Mesenchymal stem cell (in vitro differentiated cells and primary cell): ENCODE data around the gene FARP2.

Source experiments
- DNase-seq: peaks from one replicate; pipeline ENCODE4 v3.0.0-alpha.2; 2013
- H2AFZ ChIP-seq: one replicate; pipeline ENCODE4 v1.6.1; 2013; ENCODE audit warnings: low read depth, mild to moderate bottlenecking, control low read depth, inconsistent platforms, low read length, moderate library complexity
- H2AK5ac ChIP-seq: 2 replicates; pipeline ENCODE4 v1.6.1; 2013; ENCODE audit warnings: low read length, moderate library complexity, mild to moderate bottlenecking, inconsistent platforms; ENCODE audit not compliant: severe bottlenecking
- H2BK120ac ChIP-seq: one replicate; pipeline ENCODE4 v1.6.1; 2013; ENCODE audit warnings: low read depth, mild to moderate bottlenecking, inconsistent platforms, low read length, moderate library complexity
- H2BK12ac ChIP-seq, 2 experiments: one replicate each; pipeline ENCODE4 v1.6.1; 2013; ENCODE audit warnings: inconsistent platforms in 2 of 2, low read length in 2 of 2, mild to moderate bottlenecking in 2 of 2, moderate library complexity in 2 of 2, control low read depth in 1 of 2
- H2BK15ac ChIP-seq: one replicate; pipeline ENCODE4 v1.6.1; 2013; ENCODE audit warnings: mild to moderate bottlenecking, low read depth, inconsistent platforms; ENCODE audit not compliant: poor library complexity, severe bottlenecking
- H2BK5ac ChIP-seq: 2 replicates; pipeline ENCODE4 v1.6.1; 2013; ENCODE audit warnings: low read depth, mild to moderate bottlenecking, low read length, control low read depth, inconsistent platforms; ENCODE audit not compliant: poor library complexity, severe bottlenecking
- H3K14ac ChIP-seq, 2 experiments: one replicate each; pipeline ENCODE4 v1.6.1; 2013; ENCODE audit warnings: inconsistent platforms in 2 of 2, low read length in 2 of 2, control low read depth in 1 of 2, mild to moderate bottlenecking in 1 of 2, moderate library complexity in 1 of 2
- H3K18ac ChIP-seq, 2 experiments: one replicate each; pipeline ENCODE4 v1.6.1; 2013; ENCODE audit warnings: inconsistent platforms in 2 of 2, low read length in 2 of 2, control low read depth in 1 of 2, low read depth in 1 of 2, mild to moderate bottlenecking in 1 of 2
- H3K23ac ChIP-seq, 2 experiments: one replicate each; pipeline ENCODE4 v1.6.1; 2013; ENCODE audit warnings: inconsistent platforms in 2 of 2, low read length in 2 of 2, mild to moderate bottlenecking in 2 of 2, moderate library complexity in 2 of 2, control low read depth in 1 of 2
- H3K27ac ChIP-seq: 2 replicates; pipeline ENCODE4 v1.5.1; 2013; ENCODE audit warnings: mild to moderate bottlenecking, moderate library complexity, low read length, control low read depth, inconsistent platforms; ENCODE audit not compliant: poor library complexity, severe bottlenecking
- H3K27me3 ChIP-seq, 2 experiments: 2 replicates each; pipeline versions ENCODE4 v1.6.1 to v1.7.0; 2013; ENCODE audit warnings: low read length in 2 of 2, mild to moderate bottlenecking in 2 of 2, moderate library complexity in 2 of 2, control low read depth in 1 of 2, inconsistent platforms in 1 of 2; ENCODE audit not compliant: control insufficient read depth in 1 of 2, insufficient read depth in 1 of 2
- H3K36me3 ChIP-seq, 2 experiments: 2 replicates each; pipeline versions ENCODE4 v1.6.1 to v1.7.0; 2013; ENCODE audit warnings: low read length in 2 of 2, control low read depth in 1 of 2, inconsistent platforms in 1 of 2, low read depth in 1 of 2, mild to moderate bottlenecking in 1 of 2; ENCODE audit not compliant: insufficient read depth in 2 of 2, control insufficient read depth in 1 of 2
- H3K4ac ChIP-seq, 2 experiments: one replicate each; pipeline ENCODE4 v1.6.1; 2013; ENCODE audit warnings: inconsistent platforms in 2 of 2, low read length in 2 of 2, mild to moderate bottlenecking in 2 of 2, moderate library complexity in 2 of 2, control low read depth in 1 of 2, low read depth in 1 of 2
- H3K4me1 ChIP-seq: 2 replicates; pipeline ENCODE4 v1.6.1; 2013; ENCODE audit warnings: low read depth, low read length, control low read depth; ENCODE audit not compliant: control insufficient read depth, insufficient read depth
- H3K4me2 ChIP-seq: 2 replicates; pipeline ENCODE4 v1.6.1; 2013; ENCODE audit warnings: low read length, mild to moderate bottlenecking, inconsistent platforms; ENCODE audit not compliant: poor library complexity, severe bottlenecking
- H3K4me3 ChIP-seq, 2 experiments: 2 replicates each; pipeline versions ENCODE4 v1.5.1 to v1.7.0; 2013; ENCODE audit warnings: low read length in 2 of 2, mild to moderate bottlenecking in 2 of 2, control low read depth in 1 of 2, low read depth in 1 of 2; ENCODE audit not compliant: insufficient read depth in 1 of 2
- H3K79me1 ChIP-seq: replicated peaks from 2 replicates; pipeline ENCODE4 v1.6.1; 2013; ENCODE audit warnings: mild to moderate bottlenecking, control low read depth, low read length, inconsistent platforms; ENCODE audit not compliant: poor library complexity, severe bottlenecking
- H3K9ac ChIP-seq: 2 replicates; pipeline ENCODE4 v1.7.0; 2013; ENCODE audit warnings: mild to moderate bottlenecking, low read length, moderate library complexity
- H3K9me3 ChIP-seq: 2 replicates; pipeline ENCODE4 v1.7.0; 2013; ENCODE audit warnings: mild to moderate bottlenecking, low read length; ENCODE audit not compliant: control insufficient read depth
- H4K8ac ChIP-seq: one replicate; pipeline ENCODE4 v1.6.1; 2013; ENCODE audit warnings: inconsistent platforms, mild to moderate bottlenecking, low read length, moderate library complexity
- H4K91ac ChIP-seq: one replicate; pipeline ENCODE4 v1.6.1; 2013; ENCODE audit warnings: mild to moderate bottlenecking, low read length, inconsistent platforms
- WGBS: methylation state at CpG from one replicate; pipeline ENCODE4 v1.1.7; 2013; ENCODE audit warnings: mixed read lengths; 5-methylcytosine and 5-hydroxymethylcytosine counted together

Gene FARP2

DNA sequence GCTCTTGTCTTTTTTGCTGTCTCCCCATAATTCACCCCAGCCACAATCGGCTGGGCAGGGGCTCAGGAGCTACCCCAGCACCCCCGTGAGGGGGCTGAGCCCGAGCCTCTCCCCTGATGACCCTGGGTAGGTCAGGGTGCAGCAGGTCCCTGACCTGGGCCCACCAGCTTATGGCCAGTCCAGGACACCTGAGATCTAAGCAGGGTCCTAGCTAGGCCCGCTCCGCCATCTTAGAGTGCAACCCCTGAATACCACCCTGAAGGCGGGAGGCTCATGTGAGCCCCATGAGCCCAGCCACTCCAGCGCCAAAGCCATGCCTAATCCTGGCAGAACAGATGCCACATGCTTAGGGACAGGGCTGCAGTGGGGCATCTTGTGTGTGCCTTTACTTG, 136.1 kb downstream of the FARP2 start:
- H2AFZ ChIP-seq: no peak overlapping the region
- no peak overlapping the region for H3K9ac ChIP-seq
- H3K27ac ChIP-seq: no peak overlapping the region
- H2BK120ac ChIP-seq: no peak overlapping the region
- no peak overlapping the region for H3K23ac ChIP-seq
- no peak overlapping the region for H3K14ac ChIP-seq
- no peak overlapping the region for H3K18ac ChIP-seq
- 98% methylated on average over 7 of the region's 7 CpGs for WGBS
- no peak for DNase-seq
- H2BK12ac ChIP-seq: no peak overlapping the region
- no peak overlapping the region for H2BK5ac ChIP-seq
- H2AK5ac ChIP-seq: no peak overlapping the region
- no peak overlapping the region for H3K4ac ChIP-seq
- peaks cover 2% of the 10 kb centered on the region for H3K4me1 ChIP-seq
- peaks cover 3% of the 10 kb centered on the region for H3K79me1 ChIP-seq
- H3K4me3 ChIP-seq: peak overlapping the region in 1 of 2 experiments; percentile 9
- no peak overlapping the region for H4K91ac ChIP-seq
- H3K36me3 ChIP-seq: peaks cover 73 to 79% of the 10 kb centered on the region in 2 experiments
- H3K4me2 ChIP-seq: no peak overlapping the region
- no peak overlapping the region for H4K8ac ChIP-seq
- no peak overlapping the region for H2BK15ac ChIP-seq
- H3K27me3 ChIP-seq: no peaks in the 10 kb centered on the region
- H3K9me3 ChIP-seq: no peaks in the 10 kb centered on the region

DNA sequence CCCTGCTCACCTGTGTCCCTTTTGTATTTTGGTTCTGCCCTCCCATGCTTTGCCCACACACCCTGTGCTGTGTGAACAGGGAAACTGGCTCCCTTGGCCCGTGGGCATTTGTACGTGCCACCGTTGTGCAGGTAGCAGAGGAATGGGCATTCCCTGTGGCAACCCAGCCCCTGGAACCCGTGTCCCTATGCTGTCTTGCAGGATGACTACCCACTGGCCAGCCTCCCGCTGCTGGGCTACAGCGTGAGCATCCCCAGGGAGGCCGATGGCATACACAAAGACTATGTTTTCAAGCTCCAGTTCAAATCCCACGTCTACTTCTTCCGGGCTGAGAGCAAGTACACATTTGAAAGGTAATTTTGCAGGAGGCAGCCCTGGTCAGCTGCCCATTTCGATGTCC, 137.0 kb downstream of the FARP2 start:
- H3K27ac ChIP-seq: no peak overlapping the region
- H3K14ac ChIP-seq: no peak overlapping the region
- H4K8ac ChIP-seq: no peak overlapping the region
- no peaks in the 10 kb centered on the region for H3K27me3 ChIP-seq
- H3K18ac ChIP-seq: no peak overlapping the region
- H2BK15ac ChIP-seq: no peak overlapping the region
- no peak overlapping the region for H3K4me3 ChIP-seq
- H3K36me3 ChIP-seq: peaks cover 82 to 87% of the 10 kb centered on the region in 2 experiments
- H3K4me1 ChIP-seq: peaks cover 2% of the 10 kb centered on the region
- H2AK5ac ChIP-seq: no peak overlapping the region
- H2BK5ac ChIP-seq: no peak overlapping the region
- peaks cover 3% of the 10 kb centered on the region for H3K79me1 ChIP-seq
- no peak for DNase-seq
- no peak overlapping the region for H2AFZ ChIP-seq
- no peak overlapping the region for H3K9ac ChIP-seq
- H3K23ac ChIP-seq: no peak overlapping the region
- WGBS: 99% methylated on average over 10 of the region's 10 CpGs
- no peaks in the 10 kb centered on the region for H3K9me3 ChIP-seq
- H3K4me2 ChIP-seq: no peak overlapping the region
- no peak overlapping the region for H2BK12ac ChIP-seq
- H3K4ac ChIP-seq: no peak overlapping the region
- H2BK120ac ChIP-seq: no peak overlapping the region
- no peak overlapping the region for H4K91ac ChIP-seq

DNA sequence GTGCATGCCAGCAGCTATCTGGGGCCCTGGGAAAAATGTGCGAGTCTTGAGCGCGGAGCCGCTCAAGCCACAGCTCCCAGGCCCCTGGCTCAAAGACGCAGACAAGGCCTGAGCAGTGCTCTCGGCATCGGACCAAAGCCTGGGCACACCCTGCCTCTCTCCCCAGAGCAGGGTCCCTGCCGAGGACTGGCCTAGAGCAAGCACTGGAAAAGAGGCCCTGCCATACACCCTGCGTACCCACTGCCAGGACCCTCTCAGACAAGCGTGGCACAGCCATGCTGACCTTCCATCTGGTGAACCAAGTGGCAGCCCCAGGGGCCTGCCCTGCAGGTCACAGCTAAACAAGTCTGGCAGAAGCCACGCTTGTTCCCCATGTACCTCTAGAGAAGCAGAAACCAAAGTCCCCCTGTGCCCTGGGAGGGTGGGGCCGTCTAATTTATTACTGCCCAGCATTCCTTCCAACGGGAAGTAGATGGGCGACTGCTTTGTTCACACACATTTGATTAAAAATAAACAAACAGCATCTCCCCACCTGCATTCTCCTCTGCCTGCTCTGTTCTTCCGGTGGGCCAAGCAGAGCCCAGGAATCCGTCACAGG, 138.3 kb downstream of the FARP2 start:
- H4K91ac ChIP-seq: no peak overlapping the region
- no peak overlapping the region for H3K4me3 ChIP-seq
- no peak overlapping the region for H4K8ac ChIP-seq
- no peak overlapping the region for H2AK5ac ChIP-seq
- no peak overlapping the region for H3K4ac ChIP-seq
- H3K23ac ChIP-seq: no peak overlapping the region
- no peak overlapping the region for H2BK120ac ChIP-seq
- H2AFZ ChIP-seq: no peak overlapping the region
- H3K9ac ChIP-seq: no peak overlapping the region
- H3K14ac ChIP-seq: no peak overlapping the region
- peaks cover 12% of the 10 kb centered on the region for H3K79me1 ChIP-seq
- H3K18ac ChIP-seq: no peak overlapping the region
- WGBS: 96% methylated on average over 16 of the region's 16 CpGs
- H3K27me3 ChIP-seq: no peaks in the 10 kb centered on the region
- H2BK12ac ChIP-seq: no peak overlapping the region
- H3K4me2 ChIP-seq: no peak overlapping the region
- H3K4me1 ChIP-seq: peaks cover 7% of the 10 kb centered on the region
- no peak for DNase-seq
- peaks cover 91 to 95% of the 10 kb centered on the region in 2 experiments for H3K36me3 ChIP-seq
- no peak overlapping the region for H2BK15ac ChIP-seq
- H2BK5ac ChIP-seq: no peak overlapping the region
- no peaks in the 10 kb centered on the region for H3K9me3 ChIP-seq
- no peak overlapping the region for H3K27ac ChIP-seq

DNA sequence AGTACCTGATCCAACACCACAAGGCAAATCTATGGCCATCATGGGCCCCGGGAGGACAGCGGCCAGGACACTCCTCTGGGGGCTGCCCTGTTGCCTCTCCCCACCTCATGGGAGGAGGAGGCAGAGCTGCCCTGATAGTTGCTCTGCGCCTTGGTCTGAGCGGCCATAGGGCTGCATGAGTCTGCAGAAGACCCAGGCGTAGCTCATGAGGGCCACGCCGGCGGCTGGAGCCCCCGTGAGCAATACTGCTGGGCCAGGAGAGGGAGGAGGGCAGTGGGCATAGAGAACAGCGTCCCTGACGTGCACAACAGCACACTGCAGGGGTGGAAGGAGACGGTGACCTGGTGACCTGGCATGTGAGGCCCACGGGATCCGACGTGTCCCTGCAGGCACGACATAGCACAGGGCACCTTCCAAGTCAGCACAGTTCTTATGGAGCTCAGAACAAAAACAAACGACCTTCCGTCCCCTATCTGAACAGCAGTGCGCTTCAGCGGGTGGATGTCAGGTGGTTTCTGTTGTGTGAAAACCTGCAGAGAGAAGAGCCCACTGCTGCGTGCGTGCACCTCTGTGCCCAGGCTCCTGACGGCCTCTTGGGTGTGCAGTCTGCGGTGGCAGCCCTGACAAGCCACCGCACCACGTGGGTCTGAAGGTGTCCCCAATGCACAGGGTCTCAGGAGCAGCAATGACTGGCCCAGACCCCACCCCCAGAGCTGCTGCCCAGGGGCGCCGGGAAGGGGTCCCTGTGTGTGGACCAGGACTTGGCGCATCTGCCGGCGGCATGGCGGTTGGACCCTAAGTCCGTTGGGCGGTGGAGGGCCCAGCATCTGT, 139.3 kb downstream of the FARP2 start:
- Histone ChIP-seq H3K4me1 (peaks cover 15% of the 10 kb centered on the region), H2BK5ac (no peak overlapping the region), H3K23ac (peak overlapping the region in 1 of 2 experiments; percentile 36), H2AK5ac (no peak overlapping the region), H3K4me2 (no peak overlapping the region), H3K14ac (no peak overlapping the region), H3K27me3 (no peaks in the 10 kb centered on the region), H4K91ac (peak overlapping the region; percentile 56), H2BK15ac (no peak overlapping the region), H3K4me3 (no peak overlapping the region), H3K4ac (no peak overlapping the region), H3K36me3 (peaks cover 89 to 96% of the 10 kb centered on the region in 2 experiments), H4K8ac (no peak overlapping the region), H3K9me3 (no peaks in the 10 kb centered on the region), H3K27ac (no peak overlapping the region), H2BK120ac (no peak overlapping the region), H2AFZ (no peak overlapping the region), H3K18ac (no peak overlapping the region), H3K79me1 (peaks cover 18% of the 10 kb centered on the region), H3K9ac (no peak overlapping the region), H2BK12ac (no peak overlapping the region)
- no peak for DNase-seq
- 95% methylated on average over 34 of the region's 34 CpGs for WGBS
